H1 (cell line): ENCODE measurements around the gene CAV1.

Experiments
- CTCF ChIP-seq, 3 experiments: IDR thresholded peaks; 1 replicate in 2 of 3; 2 replicates in 1 of 3; pipeline versions ENCODE4 v1.5.1 to v1.6.1; 2011; ENCODE audit warnings: low read length in 3 of 3, mild to moderate bottlenecking in 3 of 3, inconsistent platforms in 2 of 3, low read depth in 1 of 3, moderate library complexity in 1 of 3; ENCODE audit not compliant: insufficient read depth in 1 of 3; ENCODE audit errors: control extremely low read depth in 1 of 3
- FOSL1 ChIP-seq: IDR thresholded peaks from 2 replicates; pipeline ENCODE4 v1.6.1; 2011; ENCODE audit warnings: mild to moderate bottlenecking, low read depth, low read length, moderate library complexity; ENCODE audit not compliant: insufficient read depth
- POLR2A ChIP-seq, 2 experiments: IDR thresholded peaks; 1 replicate in 1 of 2; 2 replicates in 1 of 2; pipeline ENCODE4 v1.6.1; 2011; ENCODE audit warnings: low read depth in 2 of 2, low read length in 2 of 2, mild to moderate bottlenecking in 2 of 2; ENCODE audit errors: control extremely low read depth in 1 of 2
- RXRA ChIP-seq: IDR thresholded peaks from 2 replicates; pipeline ENCODE4 v1.6.1; 2011; ENCODE audit warnings: low read depth, mild to moderate bottlenecking, low read length, moderate library complexity; ENCODE audit not compliant: insufficient read depth
- SIN3A ChIP-seq, 2 experiments: IDR thresholded peaks in 1 of 2; conservative IDR thresholded peaks in 1 of 2; 2 replicates each; pipeline ENCODE4 v1.6.1; 2011 to 2012; ENCODE audit warnings: low read length in 2 of 2, improper control_type of control experiment in 1 of 2, low read depth in 1 of 2, mild to moderate bottlenecking in 1 of 2
- SP1 ChIP-seq: IDR thresholded peaks from 2 replicates; pipeline ENCODE4 v1.6.1; 2011; ENCODE audit warnings: low read depth, low read length
- TAF1 ChIP-seq: IDR thresholded peaks from 2 replicates; pipeline ENCODE4 v1.6.1; 2011; ENCODE audit warnings: mild to moderate bottlenecking, low read depth, low read length

GRCh38 chr7:116584721-116585120 is 59.9 kb downstream of the CAV1 start:
- TF ChIP-seq SP1 = no peak
- TF ChIP-seq TAF1 = no peak
- TF ChIP-seq CTCF (IDR thresholded peaks at IDR 0.05; ENCODE audit: control extremely low read depth in 1 of 3, insufficient read depth in 1 of 3, low read depth in 1 of 3, low read length in 3 of 3) = no peak
- TF ChIP-seq POLR2A (IDR thresholded peaks at IDR 0.05; ENCODE audit: control extremely low read depth in 1 of 2, low read depth in 2 of 2, low read length in 2 of 2) = no peak
- no peak for TF ChIP-seq FOSL1
- no peak for TF ChIP-seq RXRA
- no peak for TF ChIP-seq SIN3A (conservative IDR thresholded peaks at IDR 0.05 in 1 of 2, IDR thresholded peaks at IDR 0.05 in 1 of 2; ENCODE audit: low read depth in 1 of 2, low read length in 2 of 2)
